ENCODE data around the gene CRYGD.

GRCh38 chr2:208118918-208119317 lies 5.4 kb downstream of the CRYGD start:
- no peak for TF ChIP-seq CTCF (IDR thresholded peaks at IDR 0.05)
- no peak for TF ChIP-seq POLR2A (IDR thresholded peaks at IDR 0.05)

All from heart left ventricle (tissue), 13 donors.